IMR-90 (cell line): ENCODE measurements around the gene RAB9A. TPM values are rescaled to one million over a fixed set of nuclear protein-coding genes. Genes with fewer than 3 reads are reported as not detected.

Experiments used
- ATAC-seq: fragments of 200-7000 bp; cut with Tn5 transposase; 2 replicates; pipeline ENCODE4 v1.9.1; 2020; ENCODE audit warnings: low read depth, mild to moderate bottlenecking, moderate library complexity
- BruUV-seq: library from RNA; stranded (reverse); fragments of 400-500 nt; replicated peaks from 2 replicates; lab custom pipeline; 2021; lab: Mats Ljungman, UMichigan
- CTCF ChIA-PET: fragments of 300-600 bp; formaldehyde crosslinking; extraction: SDS; loops from one replicate; lab custom pipeline; 2021; ENCODE audit warnings: antibody characterized with exemption; lab: Yijun Ruan, JAX
- POLR2A ChIA-PET: fragments of 300-600 bp; sonication (Branson Sonifier 250); formaldehyde crosslinking; loops from one replicate; lab custom pipeline; 2022; ENCODE audit warnings: antibody characterized with exemption; ENCODE audit not compliant: unreplicated experiment; lab: Charles Lee
- DNase-seq: peaks from one replicate; pipeline ENCODE4 v3.0.0; 2013
- H2AFZ ChIP-seq: replicated peaks from 2 replicates; pipeline ENCODE3; 2013; ENCODE audit warnings: low read length, mild to moderate bottlenecking; ENCODE audit not compliant: poor library complexity
- H2AK5ac ChIP-seq: 2 replicates; pipeline ENCODE4 v1.6.1; 2013; ENCODE audit warnings: low read depth, low read length, inconsistent platforms
- H2AK9ac ChIP-seq: replicated peaks from 2 replicates; pipeline ENCODE3; 2013; ENCODE audit warnings: mild to moderate bottlenecking, low read depth, low read length, moderate library complexity; ENCODE audit not compliant: poor library complexity
- H2BK120ac ChIP-seq: 2 replicates; pipeline ENCODE4 v1.6.1; 2013; ENCODE audit warnings: low read depth, low read length, inconsistent platforms
- H2BK15ac ChIP-seq: 3 replicates; pipeline ENCODE4 v1.6.1; 2013; ENCODE audit warnings: low read depth, low read length, inconsistent platforms
- H2BK20ac ChIP-seq: 2 replicates; pipeline ENCODE4 v1.6.1; 2013; ENCODE audit warnings: low read depth, mild to moderate bottlenecking, inconsistent platforms, low read length, moderate library complexity
- H2BK5ac ChIP-seq: 2 replicates; pipeline ENCODE4 v1.6.1; 2013; ENCODE audit warnings: mild to moderate bottlenecking, low read depth, low read length, inconsistent platforms; ENCODE audit not compliant: poor library complexity, severe bottlenecking
- H3K14ac ChIP-seq: replicated peaks from 2 replicates; pipeline ENCODE4 v1.6.1; 2013; ENCODE audit warnings: low read depth, low read length, inconsistent platforms
- H3K18ac ChIP-seq: 2 replicates; pipeline ENCODE4 v1.6.1; 2013; ENCODE audit warnings: low read depth, low read length, control low read depth
- H3K23ac ChIP-seq: 2 replicates; pipeline ENCODE4 v1.6.1; 2013; ENCODE audit warnings: low read depth, low read length, inconsistent platforms
- H3K27ac ChIP-seq: 2 replicates; pipeline ENCODE4 v1.5.1; 2013; ENCODE audit warnings: mild to moderate bottlenecking, control low read depth, low read length; ENCODE audit not compliant: insufficient read depth
- H3K27me3 ChIP-seq: 2 replicates; pipeline ENCODE4 v1.6.1; 2013; ENCODE audit warnings: low read length; ENCODE audit not compliant: control insufficient read depth, insufficient read depth
- H3K36me3 ChIP-seq: 2 replicates; pipeline ENCODE4 v1.6.1; 2013; ENCODE audit warnings: low read length, mixed read lengths; ENCODE audit not compliant: control insufficient read depth, insufficient read depth
- H3K4ac ChIP-seq: 2 replicates; pipeline ENCODE4 v1.6.1; 2013; ENCODE audit warnings: low read depth, low read length, inconsistent platforms
- H3K4me1 ChIP-seq: 2 replicates; pipeline ENCODE4 v1.6.1; 2013; ENCODE audit warnings: low read length, mixed read lengths; ENCODE audit not compliant: control insufficient read depth, insufficient read depth
- H3K4me2 ChIP-seq: 2 replicates; pipeline ENCODE4 v1.6.1; 2013; ENCODE audit warnings: low read depth, mild to moderate bottlenecking, control low read depth, low read length, moderate library complexity
- H3K4me3 ChIP-seq: 2 replicates; pipeline ENCODE4 v1.5.1; 2013; ENCODE audit warnings: low read depth, mild to moderate bottlenecking, control low read depth, low read length, moderate library complexity; ENCODE audit not compliant: insufficient read depth
- H3K56ac ChIP-seq: 2 replicates; pipeline ENCODE4 v1.6.1; 2013; ENCODE audit warnings: low read length, inconsistent platforms; ENCODE audit not compliant: insufficient read depth; ENCODE audit errors: extremely low read depth
- H3K79me1 ChIP-seq, 2 experiments: 2 replicates each; pipeline ENCODE4 v1.6.1; 2013; ENCODE audit warnings: low read length in 2 of 2, inconsistent platforms in 1 of 2, low read depth in 1 of 2
- H3K9ac ChIP-seq: 2 replicates; pipeline ENCODE4 v1.6.1; 2013; ENCODE audit warnings: low read depth, low read length, control low read depth
- H3K9me1 ChIP-seq: 2 replicates; pipeline ENCODE4 v1.6.1; 2013; ENCODE audit warnings: low read length, inconsistent platforms; ENCODE audit not compliant: insufficient read depth
- H3K9me3 ChIP-seq: 2 replicates; pipeline ENCODE4 v1.6.1; 2013; ENCODE audit warnings: low read length; ENCODE audit not compliant: control insufficient read depth, insufficient read depth
- H4K20me1 ChIP-seq: 2 replicates; pipeline ENCODE4 v1.6.1; 2013; ENCODE audit warnings: low read length, inconsistent platforms; ENCODE audit not compliant: insufficient read depth
- H4K5ac ChIP-seq: 2 replicates; pipeline ENCODE4 v1.6.1; 2013; ENCODE audit warnings: mild to moderate bottlenecking, low read depth, low read length, control low read depth
- H4K8ac ChIP-seq, 2 experiments: 2 replicates each; pipeline ENCODE4 v1.6.1; 2013; ENCODE audit warnings: low read depth in 2 of 2, low read length in 2 of 2, control low read depth in 1 of 2, inconsistent platforms in 1 of 2
- H4K91ac ChIP-seq: 2 replicates; pipeline ENCODE4 v1.6.1; 2013; ENCODE audit warnings: low read depth, low read length, inconsistent platforms; ENCODE audit not compliant: insufficient read depth
- CEBPB ChIP-seq: IDR thresholded peaks from 2 replicates; pipeline ENCODE4 v1.6.1; 2012; ENCODE audit warnings: low read depth, low read length, improper control_type of control experiment
- CHD1 ChIP-seq: IDR thresholded peaks from 2 replicates; pipeline ENCODE4 v1.6.1; 2012; ENCODE audit warnings: low read depth, low read length, improper control_type of control experiment
- CTCF ChIP-seq: conservative IDR thresholded peaks from 2 replicates; pipeline ENCODE4 v1.5.1; 2012; ENCODE audit warnings: mild to moderate bottlenecking, low read depth, low read length, improper control_type of control experiment
- ELK1 ChIP-seq: fragments of 150-350 bp; IDR thresholded peaks from 2 replicates; pipeline ENCODE4 v1.6.1; 2016; ENCODE audit warnings: low read depth, mild to moderate bottlenecking, low read length, moderate library complexity, borderline replicate concordance
- RAD21 ChIP-seq: IDR thresholded peaks from 2 replicates; pipeline ENCODE4 v1.6.1; 2012; ENCODE audit warnings: low read length, improper control_type of control experiment
- SMC3 ChIP-seq: fragments of 150-350 bp; IDR thresholded peaks from 2 replicates; pipeline ENCODE4 v1.6.1; 2016; ENCODE audit warnings: low read depth, mild to moderate bottlenecking, antibody characterized with exemption, low read length, moderate library complexity
- WGBS, 2 experiments: methylation state at CpG; one replicate each; pipeline versions ENCODE4 v1.1.5 to v1.1.7; 2013; ENCODE audit warnings: missing lambda C conversion rate in 2 of 2; ENCODE audit not compliant: insufficient read length in 1 of 2; ENCODE audit errors: extremely low coverage in 2 of 2; 5-methylcytosine and 5-hydroxymethylcytosine counted together
- dilution Hi-C: fragments of 300-500 bp; cut with HindIII; formaldehyde crosslinking; loops from one replicate; pipeline ENCODE4 v1.14.3; 2018; ENCODE audit warnings: low sequenced_read_pairs; ENCODE audit not compliant: unreplicated experiment
- in situ Hi-C: fragments of 300-500 bp; cut with MboI; formaldehyde crosslinking; loops from 3 replicates; pipeline ENCODE4 v1.14.3; 2019; ENCODE audit warnings: low sequenced_read_pairs, inconsistent platforms, mixed read lengths
- intact Hi-C: fragments of 100-400 bp; cut with micrococcal nuclease; formaldehyde crosslinking; loops from 2 replicates; pipeline ENCODE4 v1.10.0; 2022
- polyA plus RNA-seq, 3 experiments: library from polyadenylated mRNA; depleted of rRNA; stranded (reverse); fragments of >200 nt; gene quantifications; 2 replicates each; pipeline ENCODE4 v1.2.3, GENCODE V29; 2012; ENCODE audit warnings: low replicate concordance in 1 of 3
- total RNA-seq: library from RNA; depleted of rRNA; stranded (reverse); fragments of >200 nt; gene quantifications from 2 replicates; pipeline ENCODE4 v1.2.3, GENCODE V29; 2012

Gene RAB9A
- total and polyA plus RNA-seq, 2 of the 4 experiments (the other 2 are of a cell fraction) = 15.8 to 22.3 TPM

- H2AFZ ChIP-seq = no peak overlapping the region
These were observed 42.8 kb upstream of the RAB9A start for GRCh38 chrX:13646154-13646549.

More at GRCh38 chrX:13646154-13646549, 42.8 kb upstream of the RAB9A start:
- ChIA-PET CTCF (interaction anchor here (0.6 to 2.3 kb wide), 12 partner anchors 11 to 173 kb away, joined by 3 to 24 read pairs (median 4); no protein-coding TSS in a partner anchor), POLR2A (no interaction called here)
- no peaks in the 10 kb centered on the region for H3K79me1 ChIP-seq
- H3K23ac ChIP-seq = no peak overlapping the region
- no peak overlapping the region for H3K14ac ChIP-seq
- H3K27ac ChIP-seq = no peak overlapping the region
- TF ChIP-seq ELK1 (no peak), RAD21 (peak; percentile 66), CTCF (peak; percentile 68), CHD1 (no peak), SMC3 (peak; percentile 65), CEBPB (peak; percentile 9; the same call in 1 of the 2 replicates)
- no peak overlapping the region for H3K18ac ChIP-seq
- no peak overlapping the region for H3K4me2 ChIP-seq
- DNase-seq = peak; percentile 65
- no peaks in the 10 kb centered on the region for H4K20me1 ChIP-seq
- no peak overlapping the region for H3K56ac ChIP-seq
- H2BK5ac ChIP-seq = peak overlapping the region; percentile 52
- no peak overlapping the region for H4K8ac ChIP-seq
- H2AK5ac ChIP-seq = no peak overlapping the region
- no peaks in the 10 kb centered on the region for H3K9me1 ChIP-seq
- no peak overlapping the region for H4K91ac ChIP-seq
- no peak overlapping the region for H4K5ac ChIP-seq
- no peak overlapping the region for H2AK9ac ChIP-seq
- peak overlapping the region; percentile 41; the same call in 1 of the 2 replicates for H2BK20ac ChIP-seq
- intact Hi-C loops = loop anchor here (1.0 to 10.0 kb wide), 4 partner anchors 124 to 831 kb away; no protein-coding TSS in a partner anchor
- H3K4me3 ChIP-seq = no peak overlapping the region
- H3K9me3 ChIP-seq = no peaks in the 10 kb centered on the region
- H3K36me3 ChIP-seq = no peaks in the 10 kb centered on the region
- H3K9ac ChIP-seq = no peak overlapping the region
- in situ Hi-C loops = loop anchor here (25.0 kb wide), 1 partner anchor 134 kb away; no protein-coding TSS in a partner anchor
- WGBS, 2 experiments = no CpG with 5 or more reads among the region's 3 CpGs
- 0 out of 3 replicates have a peak overlapping the region, but pooled peaks have one; percentile 45 for H2BK15ac ChIP-seq
- BruUV-seq = no TSS peak
- peak overlapping the region; percentile 41 for H2BK120ac ChIP-seq
- H3K4me1 ChIP-seq = peaks cover 6% of the 10 kb centered on the region; the same call in 1 of the 2 replicates
- H3K4ac ChIP-seq = no peak overlapping the region
- H3K27me3 ChIP-seq = no peaks in the 10 kb centered on the region
- ATAC-seq = peak; percentile 82
- dilution Hi-C loops = no loop called here
